GM18868 (cell line): ENCODE data around the gene SPIC.

Source experiments
- ATAC-seq: cut with Tn5 transposase; IDR thresholded peaks from one replicate; pipeline ENCODE4 v1.9.1; 2021; ENCODE audit warnings: mild to moderate bottlenecking, moderate library complexity; ENCODE audit not compliant: unreplicated experiment

The SPIC gene

DNA sequence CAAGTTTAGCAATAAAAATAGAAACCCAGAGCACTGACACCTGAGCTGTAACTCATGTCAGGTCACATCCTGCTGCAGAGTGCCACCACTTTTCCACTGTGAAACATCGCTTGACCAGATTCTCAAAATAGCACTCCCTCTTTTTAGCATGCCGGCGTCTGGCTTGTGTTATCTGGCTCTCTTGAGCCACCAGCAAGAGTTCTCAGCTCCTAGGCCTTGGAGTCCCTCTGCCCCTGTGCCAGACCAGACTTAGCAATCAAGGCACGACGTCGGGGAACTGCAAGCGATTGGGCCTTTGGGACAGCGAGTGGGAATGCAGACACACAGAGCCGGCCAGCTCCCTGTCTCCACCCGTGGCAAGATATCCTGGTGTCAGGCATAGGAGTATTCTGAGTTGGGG, 52.5 kb downstream of the SPIC start:
- ATAC-seq, result no peak

DNA sequence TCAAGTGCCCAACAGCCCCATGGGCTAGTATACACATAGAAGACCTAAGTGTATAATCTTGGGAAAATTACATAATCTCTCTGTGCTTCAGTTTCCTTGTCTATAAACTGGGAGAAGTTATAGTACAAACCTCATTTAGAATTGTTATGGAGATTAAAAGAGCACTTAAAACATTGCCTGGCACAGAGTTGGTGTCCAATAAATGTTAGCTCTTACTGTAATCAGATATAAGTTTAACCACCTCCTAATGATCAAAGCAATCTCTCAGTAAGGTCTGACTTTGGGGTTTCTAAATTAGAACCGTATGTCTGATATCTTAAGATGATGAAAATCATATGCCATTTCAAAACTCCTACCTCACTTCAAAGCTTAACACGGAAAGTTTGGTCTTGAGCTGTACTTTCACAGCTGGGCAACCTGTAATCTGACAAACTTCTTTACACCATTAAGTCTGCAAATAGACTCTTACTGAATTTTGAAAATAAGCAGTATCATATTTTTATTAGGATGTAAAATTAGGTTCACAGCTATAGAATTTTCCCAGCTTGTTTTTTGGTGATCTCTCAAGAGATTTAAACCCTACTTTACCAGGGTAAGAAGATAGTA, 61.0 kb downstream of the SPIC start:
- ATAC-seq, result no peak
